ENCODE measurements around the gene IL17C. TPM values are rescaled to one million over a fixed set of nuclear protein-coding genes. Genes with fewer than 3 reads are reported as not detected.

The IL17C gene
- total and polyA plus RNA-seq, 12 donors = not detected

DNA sequence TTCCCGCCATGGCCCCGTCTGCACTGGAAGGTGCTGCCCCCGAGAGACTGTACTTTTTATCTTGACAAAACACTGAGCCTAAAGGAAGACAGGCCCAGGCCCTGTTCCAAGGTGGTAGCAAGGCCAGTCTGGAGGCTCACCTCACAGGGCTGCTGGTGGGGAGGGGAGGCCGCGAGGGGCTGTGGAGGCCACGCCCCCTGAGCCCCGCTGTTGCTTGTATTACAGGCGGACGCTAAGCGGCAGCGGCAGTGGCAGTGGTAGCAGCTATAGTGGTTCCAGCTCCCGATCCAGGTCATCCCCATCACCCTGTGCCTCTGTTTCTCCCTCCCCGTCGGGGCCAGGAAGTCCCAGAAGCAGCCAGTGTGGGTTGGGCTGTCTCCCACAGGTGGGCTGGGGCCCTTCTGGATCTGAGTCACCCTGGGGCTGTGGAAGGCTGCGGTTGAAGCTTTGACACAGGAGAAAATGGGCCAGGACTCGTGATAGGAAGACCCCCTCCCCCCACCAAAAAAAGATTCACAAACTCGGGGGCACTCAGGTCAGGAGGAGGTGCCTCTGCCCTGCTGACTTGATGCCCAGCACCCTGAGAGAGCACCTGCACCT, 13.3 kb upstream of the IL17C start:
- TF ChIP-seq, protein P1, sequence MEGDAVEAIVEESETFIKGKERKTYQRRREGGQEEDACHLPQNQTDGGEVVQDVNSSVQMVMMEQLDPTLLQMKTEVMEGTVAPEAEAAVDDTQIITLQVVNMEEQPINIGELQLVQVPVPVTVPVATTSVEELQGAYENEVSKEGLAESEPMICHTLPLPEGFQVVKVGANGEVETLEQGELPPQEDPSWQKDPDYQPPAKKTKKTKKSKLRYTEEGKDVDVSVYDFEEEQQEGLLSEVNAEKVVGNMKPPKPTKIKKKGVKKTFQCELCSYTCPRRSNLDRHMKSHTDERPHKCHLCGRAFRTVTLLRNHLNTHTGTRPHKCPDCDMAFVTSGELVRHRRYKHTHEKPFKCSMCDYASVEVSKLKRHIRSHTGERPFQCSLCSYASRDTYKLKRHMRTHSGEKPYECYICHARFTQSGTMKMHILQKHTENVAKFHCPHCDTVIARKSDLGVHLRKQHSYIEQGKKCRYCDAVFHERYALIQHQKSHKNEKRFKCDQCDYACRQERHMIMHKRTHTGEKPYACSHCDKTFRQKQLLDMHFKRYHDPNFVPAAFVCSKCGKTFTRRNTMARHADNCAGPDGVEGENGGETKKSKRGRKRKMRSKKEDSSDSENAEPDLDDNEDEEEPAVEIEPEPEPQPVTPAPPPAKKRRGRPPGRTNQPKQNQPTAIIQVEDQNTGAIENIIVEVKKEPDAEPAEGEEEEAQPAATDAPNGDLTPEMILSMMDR (IDR thresholded peaks at IDR 0.05) = no peak
- no peak for TF ChIP-seq POLR2A (IDR thresholded peaks at IDR 0.05)

DNA sequence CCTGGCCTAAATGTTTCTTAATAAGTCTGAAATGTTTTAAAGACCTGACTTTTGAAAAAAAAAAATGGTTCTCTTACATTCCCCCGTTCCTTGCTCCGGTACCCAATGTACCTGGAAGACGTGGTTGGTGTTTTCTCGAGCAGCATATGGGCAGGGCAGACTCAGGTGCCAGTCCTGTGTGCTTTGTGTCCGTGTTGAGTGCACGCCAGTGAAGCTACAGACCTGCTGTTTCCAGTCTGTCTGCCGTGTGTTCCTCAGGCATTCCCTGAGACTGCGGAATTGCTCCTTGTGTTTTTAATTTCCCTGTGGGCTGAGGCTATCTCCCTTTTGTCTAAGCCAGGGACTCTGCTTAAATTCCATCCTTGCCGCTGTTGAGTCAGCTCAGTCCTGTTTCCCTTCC, 11.7 kb upstream of the IL17C start:
- TF ChIP-seq, protein P1 (IDR thresholded peaks at IDR 0.05) = no peak
- TF ChIP-seq POLR2A (IDR thresholded peaks at IDR 0.05) = no peak
- intact Hi-C loops (cut with DNase I) = no loop called here

More for the DNA sequence above, 13.3 kb upstream of the IL17C start:
- Histone ChIP-seq H3K9me3 (replicated peaks in 1 of 3) (no peaks in the 10 kb centered on the region), H3K27me3 (no peaks in the 10 kb centered on the region), H3K27ac (no peak overlapping the region), H3K36me3 (replicated peaks in 1 of 2) (peaks cover 0 to 68% of the 10 kb centered on the region in 2 donors), H3K4me3 (no peak overlapping the region), H3K4me1 (replicated peaks in 1 of 2) (peaks cover 0 to 6% of the 10 kb centered on the region in 2 donors)
- WGBS, 4 donors = 83 to 90% (median 84%) methylated on average over 12 to 17 of the region's 17 CpGs
- DNase-seq = no peak
- intact Hi-C loops (cut with DNase I) = no loop called here

DNA sequence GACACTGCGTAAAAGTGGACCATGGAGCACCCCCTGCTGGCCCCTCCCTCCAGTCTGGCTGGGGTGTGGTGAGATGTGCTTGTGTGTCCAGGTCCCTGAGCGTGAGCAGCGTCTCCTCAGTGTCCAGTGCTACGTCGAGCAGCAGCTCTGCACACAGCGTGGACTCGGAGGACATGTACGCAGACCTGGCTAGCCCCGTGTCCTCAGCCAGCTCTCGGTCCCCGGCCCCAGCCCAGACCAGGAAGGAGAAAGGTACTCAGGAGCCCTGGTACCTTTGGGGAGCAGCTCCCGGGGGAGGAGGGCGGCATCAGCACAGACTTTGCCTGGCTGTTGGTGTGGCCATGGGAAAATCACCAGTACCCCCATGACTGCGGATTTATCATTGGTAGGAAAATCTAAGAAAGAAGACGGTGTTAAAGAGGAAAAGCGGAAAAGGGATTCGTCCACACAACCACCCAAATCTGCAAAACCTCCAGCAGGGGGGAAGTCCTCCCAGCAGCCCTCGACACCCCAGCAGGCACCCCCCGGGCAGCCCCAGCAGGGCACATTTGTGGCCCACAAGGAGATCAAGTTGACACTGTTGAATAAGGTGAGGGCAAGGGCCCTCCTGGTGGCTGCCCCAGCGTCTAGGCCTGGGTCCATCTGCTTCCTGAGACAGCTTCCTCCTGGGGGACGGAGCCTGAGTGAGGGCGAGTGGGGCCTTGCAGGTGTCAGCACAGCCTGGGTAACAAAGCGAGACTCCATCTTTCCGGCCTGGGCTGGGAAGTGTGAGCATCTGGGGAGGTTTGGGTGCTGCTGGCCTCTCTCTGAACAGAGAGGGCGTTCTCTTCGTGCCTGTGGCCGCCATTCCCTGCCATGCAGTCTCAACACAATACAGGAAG, 10.6 kb upstream of the IL17C start:
- TF ChIP-seq POLR2A (IDR thresholded peaks at IDR 0.05) = no peak
- TF ChIP-seq, protein P1 (IDR thresholded peaks at IDR 0.05) = no peak
- Histone ChIP-seq H3K4me1 (replicated peaks in 1 of 2) (peaks cover 0 to 6% of the 10 kb centered on the region in 2 donors), H3K9me3 (replicated peaks in 1 of 3) (no peaks in the 10 kb centered on the region), H3K36me3 (replicated peaks in 1 of 2) (peaks cover 0 to 84% of the 10 kb centered on the region in 2 donors), H3K27me3 (no peaks in the 10 kb centered on the region), H3K27ac (peak overlapping the region in 3 of 5 donors; percentile 38 to 51 (median 51)), H3K4me3 (no peak overlapping the region)
- WGBS, 4 donors = 93 to 96% (median 94%) methylated on average over 16 to 27 of the region's 27 CpGs
- intact Hi-C loops (cut with DNase I) = no loop called here
- DNase-seq = no peak

More for the DNA sequence above, 11.7 kb upstream of the IL17C start:
- no peaks in the 10 kb centered on the region for H3K9me3 ChIP-seq (replicated peaks in 1 of 3)
- no peak overlapping the region for H3K4me3 ChIP-seq
- H3K4me1 ChIP-seq (replicated peaks in 1 of 2) = peaks cover 0 to 6% of the 10 kb centered on the region in 2 donors
- no peak for DNase-seq
- 92 to 96% (median 96%) methylated on average over 9 of the region's 9 CpGs for whole genome bisulfite sequencing, 4 donors
- H3K27me3 ChIP-seq = no peaks in the 10 kb centered on the region
- H3K36me3 ChIP-seq (replicated peaks in 1 of 2) = peaks cover 0 to 84% of the 10 kb centered on the region in 2 donors
- H3K27ac ChIP-seq = no peak overlapping the region

DNA sequence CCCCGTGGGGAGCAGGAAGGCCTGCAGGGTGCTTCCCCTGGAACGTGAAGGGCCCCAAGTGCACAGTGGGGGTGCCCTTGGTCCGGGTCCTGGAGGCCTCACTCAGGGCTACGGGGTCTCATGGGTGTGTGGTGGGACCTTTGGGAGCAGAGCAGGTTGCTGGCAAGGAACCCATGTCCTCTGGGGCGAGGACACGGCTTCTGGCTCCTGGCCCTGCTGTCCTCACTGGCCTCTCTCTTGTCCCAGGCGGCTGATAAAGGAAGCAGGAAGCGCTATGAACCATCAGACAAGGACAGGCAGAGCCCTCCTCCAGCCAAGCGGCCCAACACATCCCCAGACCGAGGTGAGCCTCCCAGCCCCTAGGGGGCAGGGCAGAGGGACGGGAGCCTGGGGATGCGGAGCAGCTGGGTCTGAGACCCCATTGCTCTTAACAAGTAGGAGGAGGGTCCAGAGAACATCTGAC, 9.8 kb upstream of the IL17C start:
- Histone ChIP-seq H3K4me1 (replicated peaks in 1 of 2) (peaks cover 0 to 6% of the 10 kb centered on the region in 2 donors), H3K27ac (peak overlapping the region in 3 of 5 donors; percentile 38 to 51 (median 51)), H3K27me3 (no peaks in the 10 kb centered on the region), H3K36me3 (replicated peaks in 1 of 2) (peaks cover 0 to 77% of the 10 kb centered on the region in 2 donors), H3K4me3 (no peak overlapping the region), H3K9me3 (replicated peaks in 1 of 3) (no peaks in the 10 kb centered on the region)
- TF ChIP-seq POLR2A (IDR thresholded peaks at IDR 0.05) = peak in 1 of 2 donors; percentile 28
- TF ChIP-seq, protein P1 (IDR thresholded peaks at IDR 0.05) = peak; percentile 14 to 57 (median 39)
- 21 to 53% (median 28%) methylated on average over 8 to 12 of the region's 12 CpGs for WGBS, 4 donors
- peak; percentile 41 to 88 (median 85) for DNase-seq
- intact Hi-C loops (cut with DNase I) = no loop called here
